ENCODE measurements around the gene LILRA6.
"Not testable (repeated sequence)": the region's sequence is repeated elsewhere in the genome, so short reads cannot be mapped to it uniquely, and the experiment has no call there.

GRCh38 chr19:54207193-54207592, 35.4 kb downstream of the LILRA6 start:
- not testable (repeated sequence) for TF ChIP-seq POLR2A (IDR thresholded peaks at IDR 0.05; ENCODE audit: low read length); GATA1 (IDR thresholded peaks at IDR 0.05; ENCODE audit: low read depth, low read length)
